AG08395 (cell line): ENCODE measurements around the gene DISP2.

Source experiments
- DNase-seq: peaks from one replicate; pipeline ENCODE4 v3.0.0; 2012; ENCODE audit warnings: mixed read lengths, low spot score

Gene DISP2

DNA sequence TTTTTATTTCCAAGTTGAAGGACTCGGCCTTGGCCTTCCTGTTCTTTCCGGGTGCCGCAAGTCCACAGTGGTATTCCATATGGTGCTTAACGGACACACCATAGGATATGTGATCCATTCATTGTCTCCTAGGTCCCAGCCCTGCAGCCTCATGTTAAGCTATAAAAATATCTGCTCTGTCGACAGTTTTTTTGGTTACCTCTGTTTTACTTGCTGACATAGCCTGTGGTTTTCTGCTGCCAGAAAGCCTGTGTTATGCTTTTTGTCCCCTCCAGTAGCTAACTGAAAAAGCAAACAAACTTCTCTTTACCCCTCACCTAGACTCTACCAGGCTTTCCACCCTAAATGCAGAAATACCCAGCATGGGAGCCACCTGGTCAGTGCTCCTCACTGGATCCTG is 29.3 kb upstream of the DISP2 start:
- DNase-seq = no peak

GRCh38 chr15:40329804-40330203 is 28.2 kb upstream of the DISP2 start:
- DNase-seq = no peak

- peak; percentile 31 for DNase-seq
Measured at GRCh38 chr15:40330368-40330836, 27.6 kb upstream of the DISP2 start.

GRCh38 chr15:40331026-40331425 is 27.0 kb upstream of the DISP2 start:
- DNase-seq = no peak

GRCh38 chr15:40331637-40332036 is 26.4 kb upstream of the DISP2 start:
- DNase-seq = no peak

DNA sequence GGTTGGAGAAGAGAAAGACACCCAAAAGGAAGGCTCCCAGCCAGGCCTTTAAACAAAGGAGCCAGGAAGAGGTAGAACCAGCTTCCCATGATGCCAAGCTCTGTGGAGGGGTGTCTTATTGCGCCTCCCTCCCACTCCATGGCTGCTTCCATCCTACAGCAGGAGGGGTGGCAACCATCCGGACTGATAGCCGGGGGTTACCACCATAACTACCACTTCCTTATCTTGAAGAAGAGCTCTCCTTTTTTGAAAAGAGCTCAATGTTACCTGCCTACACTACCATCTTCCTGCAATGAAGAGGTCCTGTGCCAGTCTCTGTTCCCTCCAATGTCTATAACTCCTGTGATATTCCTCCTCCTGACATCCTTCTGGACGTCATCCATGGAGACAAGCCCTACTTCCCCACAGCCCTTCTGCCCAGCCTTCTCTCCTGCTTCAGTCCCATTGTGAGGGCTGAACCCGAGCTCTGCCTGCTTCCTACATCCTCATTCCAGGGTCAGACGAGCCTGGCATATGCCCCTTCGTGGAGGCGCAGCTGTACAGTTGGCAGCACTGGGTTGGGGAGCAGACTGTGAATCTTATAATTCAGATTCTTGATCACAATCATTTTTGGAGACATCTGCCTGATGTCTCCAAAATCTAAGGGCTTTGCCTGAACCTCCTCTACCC is 25.8 kb upstream of the DISP2 start:
- no peak for DNase-seq

GRCh38 chr15:40333922-40334492 is 24.0 kb upstream of the DISP2 start:
- DNase-seq = no peak

DNA sequence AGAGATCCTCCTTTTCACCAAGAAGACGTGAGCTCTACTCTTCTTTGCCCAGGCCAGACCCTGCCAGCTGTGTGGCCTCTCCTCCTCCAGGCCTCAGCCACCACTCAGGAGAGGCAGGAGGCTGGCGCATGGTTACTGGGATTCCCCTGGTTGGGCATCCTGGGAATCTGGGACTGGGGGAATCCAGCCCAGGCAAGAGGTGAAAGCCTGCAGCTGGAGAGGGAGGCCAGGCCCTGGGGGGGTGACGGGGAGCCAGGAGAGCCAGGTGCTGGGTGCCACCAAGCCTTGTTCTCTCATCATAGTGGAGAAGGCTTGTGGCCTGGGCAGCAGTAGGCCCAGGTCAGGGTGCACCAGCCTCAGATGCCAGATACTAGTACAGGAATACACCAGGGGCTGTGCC is 23.5 kb upstream of the DISP2 start:
- no peak for DNase-seq

DNA sequence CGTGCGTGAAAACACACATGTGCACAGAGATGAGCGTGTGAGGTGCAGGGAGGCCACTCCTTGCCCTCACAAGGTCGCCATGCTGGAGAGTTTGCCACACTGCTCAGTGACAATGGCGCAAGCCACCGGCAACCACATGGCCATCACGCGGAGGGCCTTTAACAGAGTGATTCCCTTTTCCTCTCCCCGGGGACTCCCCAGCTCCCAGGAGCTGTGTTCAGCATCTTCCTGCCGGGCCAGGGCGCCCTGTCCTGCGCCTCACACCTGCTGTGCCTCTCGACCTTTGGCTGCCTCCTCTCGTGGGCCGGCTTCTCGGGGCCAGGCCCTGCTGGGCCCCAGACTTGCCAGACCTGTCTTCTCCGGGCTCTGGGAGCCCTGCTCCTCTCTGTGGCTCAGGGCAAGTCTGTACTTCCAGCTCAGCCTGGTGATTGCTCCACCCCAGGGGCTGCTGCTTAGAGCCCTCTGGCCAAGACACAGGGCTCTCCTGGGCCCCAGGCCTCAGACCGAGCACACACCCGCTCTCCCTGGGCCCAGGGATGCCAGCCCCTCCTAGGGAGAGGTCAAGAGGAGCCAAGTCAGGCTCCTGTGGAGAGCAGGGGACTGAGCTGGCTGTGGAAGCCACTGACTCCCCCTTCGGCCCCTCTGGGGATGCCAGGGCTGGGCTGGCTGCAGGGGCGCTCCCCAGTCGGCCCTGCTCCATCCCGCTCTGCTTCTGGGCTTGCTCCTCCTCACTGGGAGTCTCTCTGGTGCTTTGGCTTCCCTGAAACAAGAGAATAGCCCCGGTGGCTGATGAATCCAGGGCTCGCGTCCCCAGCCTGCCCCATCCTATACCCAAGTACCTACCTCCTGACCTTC is 22.9 kb upstream of the DISP2 start:
- DNase-seq = no peak

DNA sequence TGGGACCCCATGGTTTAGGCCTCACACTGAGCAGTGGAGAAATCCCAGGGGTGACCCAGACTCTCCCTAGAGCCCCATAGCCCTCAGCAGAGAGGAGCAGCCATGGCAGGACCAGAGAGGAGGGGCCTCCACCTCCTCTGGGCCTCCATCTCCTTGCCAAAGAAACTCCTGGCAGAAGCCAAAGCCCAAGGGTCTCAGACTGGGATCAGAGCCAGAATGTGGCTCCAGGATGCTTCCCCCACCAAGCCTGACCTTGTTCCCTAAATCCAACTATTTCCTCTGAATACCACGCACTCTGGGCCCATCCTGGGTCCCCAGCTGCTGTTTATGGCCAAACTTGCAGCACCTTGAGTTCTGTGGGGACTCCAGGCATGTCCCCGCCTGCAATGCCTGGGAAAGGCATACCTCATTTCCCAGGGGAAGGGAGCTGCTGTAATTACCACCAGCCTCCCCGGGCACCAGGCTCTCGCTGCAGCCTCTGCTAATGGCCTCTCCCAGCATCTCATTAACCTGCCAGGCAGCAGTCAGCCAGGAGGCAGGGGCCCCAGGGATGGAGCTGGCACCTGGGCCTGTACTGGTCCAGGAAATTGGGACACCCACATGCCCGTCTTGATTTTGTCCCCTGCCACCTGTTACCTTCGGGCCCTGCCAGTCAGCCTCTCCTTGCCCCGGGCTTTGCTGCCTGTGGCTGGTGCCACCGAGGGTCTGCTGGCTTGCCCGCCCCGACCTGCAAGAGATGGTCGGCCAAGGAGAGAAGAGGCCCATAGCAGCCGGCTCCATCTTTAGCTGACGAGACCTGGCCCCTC is 21.9 kb upstream of the DISP2 start:
- no peak for DNase-seq

DNA sequence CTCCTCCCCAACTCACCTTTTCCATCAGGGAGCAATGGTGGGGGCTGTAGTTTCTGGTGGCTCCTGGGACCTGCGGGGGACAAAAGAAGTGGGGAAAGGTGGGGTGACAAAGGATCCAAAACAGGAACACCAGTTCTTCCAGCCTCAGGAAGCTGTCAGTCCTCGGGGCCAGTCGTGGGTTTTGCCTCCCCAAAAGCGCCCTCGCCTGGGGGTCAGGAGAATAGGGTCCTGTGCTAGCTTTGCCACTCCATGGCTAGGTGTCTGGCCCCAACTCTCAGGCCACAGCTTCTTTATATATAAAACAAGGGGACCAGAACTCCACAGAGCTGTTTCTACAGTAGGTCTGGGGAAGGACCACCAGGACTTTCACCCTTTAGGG is 21.3 kb upstream of the DISP2 start:
- DNase-seq = no peak

GRCh38 chr15:40337597-40337996 is 20.4 kb upstream of the DISP2 start:
- DNase-seq = no peak

- peak; percentile 70 for DNase-seq
Measured at GRCh38 chr15:40338041-40338657, 19.9 kb upstream of the DISP2 start.

GRCh38 chr15:40338921-40339620 is 18.9 kb upstream of the DISP2 start:
- peak; percentile 93 for DNase-seq

GRCh38 chr15:40339621-40339945 is 18.4 kb upstream of the DISP2 start:
- no peak for DNase-seq

GRCh38 chr15:40340038-40340739 is 17.8 kb upstream of the DISP2 start:
- DNase-seq = peak; percentile 83

DNA sequence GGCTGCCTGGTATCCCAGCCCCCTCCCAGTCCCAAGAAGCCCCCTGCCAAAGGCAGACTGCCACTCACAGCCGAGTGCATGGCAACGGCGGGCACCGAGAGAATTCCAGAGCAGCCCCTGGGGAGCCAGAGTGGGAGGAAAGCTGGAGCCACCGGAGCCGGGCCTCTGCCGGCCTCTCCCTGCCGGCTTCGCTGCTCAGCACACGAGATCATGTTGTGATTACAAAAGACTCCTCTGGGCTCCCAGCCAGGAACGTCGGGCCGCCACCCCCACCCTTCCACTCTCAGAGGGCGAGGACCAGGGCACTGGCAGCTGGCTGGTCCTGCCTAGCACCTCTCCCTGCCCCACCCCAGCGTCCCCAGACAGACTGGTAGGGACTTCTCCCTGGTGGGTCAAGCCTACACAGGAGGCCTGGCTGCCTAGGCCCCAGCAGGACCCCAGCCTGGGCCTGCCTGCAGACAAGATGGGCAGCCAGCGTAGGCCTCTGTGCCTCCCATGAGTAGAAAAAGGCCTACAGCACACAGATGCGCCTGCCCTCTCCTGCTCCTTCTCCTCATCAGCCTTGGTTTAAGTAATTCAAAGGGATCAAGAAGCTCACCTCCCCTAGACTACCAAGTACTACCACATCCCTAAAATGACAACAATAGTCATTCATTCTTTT is 17.1 kb upstream of the DISP2 start, which contains the start of gene CCDC9B:
CCDC9B (minus strand) TSS at position 200 of the 661 bp plus-strand sequence; CDS start at position 80, 120 bp downstream.
- peak; percentile 91 for DNase-seq

DNA sequence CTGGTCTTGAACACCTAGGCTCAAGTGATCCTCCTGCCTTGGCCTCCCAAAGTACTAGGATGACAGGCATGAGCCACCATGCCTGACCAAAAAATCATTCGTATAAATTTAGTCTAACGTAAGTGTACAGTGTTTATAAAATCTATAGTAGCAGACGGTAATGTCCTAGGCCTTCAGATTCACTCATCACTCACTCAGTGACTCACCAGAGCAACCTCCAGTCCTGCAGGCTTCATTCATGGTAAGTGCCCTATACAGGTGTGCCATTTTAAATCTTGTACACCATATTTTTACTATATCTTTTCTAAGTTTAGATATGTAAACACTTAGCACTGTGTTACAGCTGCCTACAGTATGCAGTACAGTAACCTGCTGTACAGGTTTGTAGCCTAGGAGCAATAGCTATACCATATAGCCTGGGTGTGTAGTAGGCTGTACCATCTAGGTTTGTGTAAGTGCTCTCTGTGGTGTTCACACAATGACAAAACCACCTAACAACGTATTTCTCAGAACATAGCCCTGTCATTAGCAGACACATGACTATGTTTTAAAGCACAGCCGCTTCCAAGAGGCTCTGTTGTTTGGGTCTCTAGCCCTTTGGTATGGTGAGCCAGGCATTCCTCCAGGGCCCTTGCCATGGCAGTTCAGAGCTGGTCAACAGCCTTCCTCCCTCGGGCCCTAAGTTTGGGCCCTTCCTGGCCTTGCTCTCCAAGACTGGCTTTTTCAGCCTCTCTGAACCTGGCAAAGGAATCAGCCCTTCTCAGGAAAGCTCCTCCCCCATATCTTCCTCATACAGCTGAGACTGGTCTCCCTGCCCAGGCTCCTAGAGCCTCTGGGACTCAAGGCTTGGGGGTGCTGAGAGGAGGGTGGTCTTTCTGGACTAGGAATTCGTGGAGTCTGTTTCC is 15.4 kb upstream of the DISP2 start:
- DNase-seq = no peak

GRCh38 chr15:40343512-40343911 is 14.5 kb upstream of the DISP2 start:
- peak; percentile 75 for DNase-seq
